GM18907 (cell line): ENCODE results near the gene OR5I1.
"Not testable (repeated sequence)": the region's sequence is repeated elsewhere in the genome, so short reads cannot be mapped to it uniquely, and the experiment has no call there.

ENCODE experiments used
- ATAC-seq: cut with Tn5 transposase; IDR thresholded peaks from one replicate; pipeline ENCODE4 v1.9.1; 2021; ENCODE audit warnings: mild to moderate bottlenecking, moderate library complexity; ENCODE audit not compliant: unreplicated experiment

Gene OR5I1

DNA sequence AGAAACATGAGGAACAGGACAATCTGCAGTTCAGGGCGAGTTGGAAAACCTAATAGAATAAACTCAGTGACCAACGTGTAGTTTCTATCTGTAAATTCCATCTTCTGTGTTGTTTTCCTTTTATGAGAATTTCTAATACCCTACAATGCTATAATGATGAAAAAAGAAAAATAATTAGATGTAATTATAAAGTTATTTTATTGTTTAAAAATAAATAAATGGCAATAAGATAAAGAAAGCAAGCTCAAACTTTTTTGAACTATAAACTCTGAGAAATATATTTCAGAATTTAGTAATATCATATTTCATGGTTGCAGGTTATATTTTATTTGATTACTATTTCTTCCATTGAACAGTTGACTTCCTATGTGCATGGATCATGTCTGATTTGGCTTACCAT, at the start of gene OR5I1:
OR5I1 (minus strand) TSS at position 101 of the 400 bp plus-strand sequence; CDS start at position 101, 0 bp downstream.
- ATAC-seq: no peak

DNA sequence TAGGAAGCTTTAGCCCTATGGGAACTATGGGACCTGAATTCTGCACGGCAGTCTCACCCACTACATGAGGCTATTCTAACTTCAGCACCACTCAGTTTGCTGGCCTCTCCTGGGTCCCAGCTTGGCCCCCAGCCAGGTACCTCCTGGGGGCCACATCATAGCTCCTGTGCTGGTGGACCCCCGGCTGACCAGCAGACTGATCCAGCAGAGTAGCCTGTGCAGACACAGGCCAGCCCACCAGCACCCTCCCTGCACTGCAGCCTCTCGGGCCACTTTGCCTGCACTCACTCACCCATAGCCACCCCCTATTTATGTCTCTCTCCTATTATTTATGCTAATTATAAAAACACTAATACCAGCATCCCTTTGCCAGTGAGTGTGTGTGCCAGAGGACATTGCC, 34.7 kb upstream of the OR5I1 start:
- no peak for ATAC-seq

DNA sequence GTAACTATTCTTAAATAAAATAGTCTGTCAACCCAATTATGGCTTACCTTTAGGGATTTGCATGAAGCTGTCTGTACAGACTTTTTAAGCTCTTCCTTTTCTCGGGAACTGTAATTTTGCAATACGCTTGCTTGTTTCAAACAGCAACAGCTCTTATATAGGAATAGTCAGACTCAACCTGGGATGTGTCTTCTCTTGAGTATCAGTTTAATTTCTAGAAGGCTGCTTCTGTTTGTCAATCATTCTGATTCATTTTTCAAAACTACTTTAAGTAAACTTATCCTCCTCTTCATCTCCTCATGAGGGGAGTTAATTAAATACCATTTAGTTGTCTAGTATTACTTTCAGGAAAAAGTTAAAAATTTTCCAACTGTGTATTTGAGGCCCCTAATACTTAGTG, 33.6 kb upstream of the OR5I1 start, which contains the start of gene OR10AG1:
OR10AG1 (minus strand) TSS at position 101 of the 400 bp plus-strand sequence; CDS start at position 63, 38 bp downstream.
- ATAC-seq: no peak

DNA sequence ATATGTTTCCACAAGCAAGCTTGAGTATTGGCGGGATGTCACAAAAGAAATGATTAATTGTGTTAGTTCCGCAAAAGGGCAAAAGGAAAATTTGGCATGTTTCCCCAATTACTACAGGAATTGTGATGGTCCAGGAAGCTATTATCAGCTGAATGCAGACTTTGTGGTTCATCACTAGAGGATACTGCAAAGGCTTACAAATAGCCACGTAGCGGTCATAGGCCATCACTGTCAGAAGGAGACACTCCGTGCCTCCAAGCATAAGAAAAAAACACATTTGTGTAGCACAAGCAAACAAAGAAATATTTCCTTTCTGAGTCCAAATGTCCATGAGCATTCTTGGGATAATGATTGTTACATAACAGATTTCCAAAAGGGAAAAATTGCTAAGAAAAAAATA, 31.7 kb upstream of the OR5I1 start:
- ATAC-seq: no peak

DNA sequence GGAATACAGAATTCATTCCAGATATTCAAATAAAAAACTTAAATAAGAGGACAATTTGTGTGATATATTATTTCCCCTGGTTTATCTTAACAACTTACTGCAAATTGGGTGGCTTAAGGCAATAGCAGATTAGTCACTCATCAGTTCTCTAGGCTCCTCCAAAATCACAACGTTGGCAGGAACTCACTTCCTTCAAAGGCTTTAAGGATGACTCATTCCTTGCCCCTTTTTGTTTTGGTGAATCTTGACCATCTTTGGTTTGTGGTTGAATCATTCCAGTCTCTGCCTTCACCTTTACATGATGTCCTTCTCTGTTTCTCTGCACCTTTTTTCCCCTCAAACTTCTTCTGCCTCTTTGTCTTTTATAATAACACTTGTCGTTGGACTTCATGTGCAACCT, 30.2 kb upstream of the OR5I1 start:
- no peak for ATAC-seq

DNA sequence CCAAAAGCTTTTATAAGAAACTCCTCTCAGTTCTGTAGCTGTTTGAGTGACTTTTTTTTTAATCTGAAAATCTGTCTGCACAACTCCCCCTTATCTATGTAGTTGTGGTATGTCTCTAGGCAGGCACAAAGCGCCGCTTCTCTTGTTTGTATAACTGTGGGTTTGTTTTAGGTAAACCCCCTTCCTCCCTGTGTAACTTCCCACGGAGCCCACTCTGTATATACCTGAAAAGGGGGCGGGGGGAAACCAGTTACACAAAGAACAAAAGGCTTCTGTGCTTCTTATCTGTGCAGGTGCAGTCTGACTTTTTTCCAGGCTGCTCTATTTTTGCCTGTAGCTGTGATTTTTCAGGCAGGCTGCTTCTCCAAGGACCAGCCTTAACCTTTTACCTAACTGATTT, 20.3 kb upstream of the OR5I1 start:
- ATAC-seq: no peak

DNA sequence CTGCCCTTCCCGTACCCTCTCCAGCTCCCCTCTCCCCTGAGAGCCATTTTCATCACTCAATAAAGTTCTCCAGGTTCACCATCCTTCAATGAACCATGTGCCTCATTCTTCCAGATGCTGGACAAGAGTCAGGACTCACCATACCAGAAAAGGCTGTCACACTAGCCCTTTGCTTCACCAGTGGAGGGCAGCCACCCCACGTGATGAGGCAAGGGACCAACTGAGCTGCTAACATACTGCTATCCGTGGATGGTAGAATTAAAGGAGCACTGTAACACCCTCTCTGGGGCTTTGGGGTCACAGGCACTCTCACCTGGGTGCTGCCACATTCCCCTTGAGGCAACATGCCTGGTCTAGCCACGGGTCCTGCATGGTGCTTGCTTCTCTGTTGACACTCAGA, 13.1 kb upstream of the OR5I1 start:
- ATAC-seq: no peak

DNA sequence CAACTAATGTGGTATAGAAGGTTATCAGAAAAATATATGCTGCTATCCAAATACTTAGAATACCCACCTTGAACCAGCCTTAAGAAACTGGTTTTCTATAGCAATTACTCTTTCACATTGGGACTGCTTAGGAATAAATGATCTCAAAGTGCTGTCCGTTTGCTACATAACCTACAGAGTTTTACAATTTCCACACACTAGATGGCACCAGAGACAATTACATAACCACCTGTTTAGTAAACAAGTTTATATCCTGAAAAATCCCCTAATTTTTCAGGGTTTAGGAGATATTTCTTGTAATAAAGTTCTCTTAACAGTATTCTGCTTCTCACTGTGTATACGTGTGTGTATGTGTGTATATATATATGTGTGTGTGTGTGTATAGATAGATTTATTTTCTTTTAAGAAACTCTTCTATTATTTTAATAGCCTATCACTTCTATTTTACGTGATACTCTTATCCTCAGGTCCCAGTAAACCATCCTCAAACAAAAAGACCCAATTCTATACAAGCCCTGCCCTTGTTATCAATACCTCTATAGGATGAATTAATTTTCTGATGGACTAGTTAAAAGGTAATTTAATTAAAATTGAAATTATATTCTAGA, 6.7 kb upstream of the OR5I1 start:
- no peak for ATAC-seq

DNA sequence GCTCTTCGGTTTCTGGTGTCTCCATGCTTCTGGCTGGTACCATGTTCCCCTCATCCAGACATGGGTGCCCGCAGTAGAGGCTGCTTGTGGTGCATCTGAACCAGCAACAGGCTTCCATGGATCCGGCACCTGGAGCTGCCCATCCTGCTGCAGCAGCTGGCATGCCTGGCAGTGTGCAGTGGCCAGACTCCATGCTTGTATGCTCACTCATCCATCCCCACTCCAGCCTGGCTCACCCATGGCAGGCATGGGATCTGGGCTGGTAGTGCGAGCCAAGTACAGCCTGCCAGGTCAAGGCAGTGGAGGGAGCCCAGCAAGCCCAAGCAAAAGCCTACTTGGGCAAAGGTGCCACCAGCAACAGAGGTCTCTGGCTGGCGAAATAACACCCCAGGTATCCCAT, 15.7 kb downstream of the OR5I1 start:
- ATAC-seq: no peak

DNA sequence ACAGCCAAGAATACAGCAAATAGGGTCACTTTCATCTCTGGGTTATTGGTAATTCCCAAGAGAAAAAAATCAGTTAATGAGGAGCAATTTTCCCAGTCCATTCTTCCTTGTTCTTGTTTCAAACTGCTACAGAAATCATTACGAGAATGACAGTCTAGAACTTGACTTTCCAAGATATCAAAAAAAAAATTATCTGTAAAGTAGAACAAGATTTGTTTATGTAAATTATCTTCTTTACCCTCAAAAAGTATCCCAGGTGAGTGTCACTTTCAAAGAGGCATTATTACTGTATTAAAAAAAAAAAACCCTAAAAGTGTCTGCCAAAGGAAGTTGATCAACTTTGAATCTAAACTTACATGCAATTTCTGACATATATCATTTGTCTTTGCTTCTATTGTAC, 21.7 kb downstream of the OR5I1 start, which contains the start of gene OR5W2:
OR5W2 (minus strand) TSS at position 101 of the 400 bp plus-strand sequence; CDS start at position 101, 0 bp downstream.
- ATAC-seq: no peak

DNA sequence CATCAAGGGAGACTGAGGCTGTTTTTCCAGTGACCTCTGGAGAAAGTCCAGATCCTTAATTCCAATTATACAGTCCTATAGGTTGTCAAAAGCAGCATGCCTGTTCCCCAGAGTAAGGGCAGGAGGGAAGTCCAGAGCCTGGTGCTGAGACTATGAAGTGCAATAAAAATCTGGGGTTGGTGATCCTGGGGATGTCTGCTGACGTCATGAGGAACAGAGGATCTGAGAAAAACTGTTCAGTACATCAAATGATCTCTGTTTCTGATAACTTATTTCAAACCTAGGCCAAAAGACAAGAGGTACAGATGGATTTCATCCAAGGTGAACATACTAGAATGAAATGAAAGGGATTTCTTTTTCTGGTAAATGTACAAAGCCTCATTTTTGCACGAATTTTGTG, 33.9 kb downstream of the OR5I1 start:
- ATAC-seq: no peak

DNA sequence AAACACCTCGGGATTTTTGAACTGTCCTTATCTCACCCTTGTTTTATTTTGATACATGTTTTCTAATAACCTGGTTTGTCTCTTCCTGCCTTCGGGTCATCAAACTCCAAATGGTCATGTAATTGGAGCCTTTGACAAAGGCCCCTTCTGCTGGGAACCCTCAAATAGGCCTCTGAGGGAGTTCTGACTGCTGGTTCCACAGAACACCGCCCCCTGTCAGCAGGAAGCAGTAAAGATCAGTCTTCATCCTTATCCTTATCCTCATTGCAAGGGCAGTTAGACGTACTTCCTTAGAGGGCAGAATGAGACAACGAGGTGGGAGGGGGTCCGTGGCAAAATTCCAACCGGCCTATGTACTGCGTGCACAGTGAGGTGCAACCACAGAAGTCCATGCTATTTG, 41.0 kb downstream of the OR5I1 start:
- ATAC-seq: no peak

DNA sequence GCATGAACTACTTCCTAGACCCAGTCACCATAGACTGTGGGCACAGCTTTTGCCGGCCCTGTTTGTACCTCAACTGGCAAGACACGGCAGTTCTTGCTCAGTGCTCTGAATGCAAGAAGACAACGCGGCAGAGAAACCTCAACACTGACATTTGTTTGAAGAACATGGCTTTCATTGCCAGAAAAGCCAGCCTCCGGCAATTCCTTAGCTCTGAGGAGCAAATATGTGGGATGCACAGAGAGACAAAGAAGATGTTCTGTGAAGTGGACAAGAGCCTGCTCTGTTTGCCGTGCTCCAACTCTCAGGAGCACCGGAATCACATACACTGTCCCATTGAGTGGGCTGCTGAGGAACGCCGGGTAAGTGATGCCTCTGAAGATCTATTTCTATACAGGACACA, 50.7 kb downstream of the OR5I1 start:
- not testable (repeated sequence) for ATAC-seq
